K562 (cell line): ENCODE data around the gene FAM184B.

ENCODE experiments used
- EZH2 ChIP-seq: IDR thresholded peaks from 2 replicates; pipeline ENCODE4 v1.6.1; 2012; ENCODE audit warnings: low read depth, mild to moderate bottlenecking, inconsistent platforms, low read length, borderline replicate concordance
- MAFK ChIP-seq: IDR thresholded peaks from 2 replicates; pipeline ENCODE4 v1.6.1; 2011; ENCODE audit warnings: low read length, improper control_type of control experiment
- POLR2AphosphoS2 ChIP-seq: IDR thresholded peaks from 2 replicates; pipeline ENCODE4 v1.6.1; 2012; ENCODE audit warnings: low read length, improper control_type of control experiment
- POU5F1 ChIP-seq: fragments of 150-350 bp; IDR thresholded peaks from 2 replicates; pipeline ENCODE4 v1.6.1; 2014; ENCODE audit warnings: borderline replicate concordance, low read length, low read depth, mild to moderate bottlenecking; ENCODE audit not compliant: partially characterized antibody
- TEAD2 ChIP-seq: fragments of 450-650 bp; IDR thresholded peaks from 2 replicates; pipeline ENCODE4 v1.6.1; 2016; ENCODE audit warnings: missing genetic modification characterization, control low read depth, missing compliant biosample characterization
- ZBTB43 ChIP-seq: sonication (generic); formaldehyde crosslinking; IDR thresholded peaks from 2 replicates; pipeline ENCODE4 v1.8.0; 2023; ENCODE audit warnings: mild to moderate bottlenecking, missing genetic modification reagents
- ZNF121 ChIP-seq: sonication (generic); formaldehyde crosslinking; conservative IDR thresholded peaks from 2 replicates; pipeline ENCODE4 v1.8.0; 2022; ENCODE audit warnings: missing genetic modification reagents

- TF ChIP-seq ZNF121 (CRISPR knock-in tag), result no peak
- no peak for TF ChIP-seq POU5F1
- no peak for TF ChIP-seq ZBTB43 (CRISPR knock-in tag)
- no peak for TF ChIP-seq MAFK
- no peak for TF ChIP-seq EZH2
- TF ChIP-seq POLR2AphosphoS2, result no peak
- TF ChIP-seq TEAD2 (tag), result no peak
Measured at GRCh38 chr4:17722356-17722700, 59.1 kb downstream of the FAM184B start.
